SK-N-SH (cell line): ENCODE data around the gene C14orf93.

Experiments used
- EZH2phosphoT487 ChIP-seq: fragments of 200-600 bp; sonication (generic); IDR thresholded peaks from 2 replicates; pipeline ENCODE4 v1.6.1; 2017; ENCODE audit warnings: low read depth, mixed run types, mild to moderate bottlenecking, antibody characterized with exemption, moderate library complexity, borderline replicate concordance
- GATA2 ChIP-seq: sonication (generic); formaldehyde crosslinking; IDR thresholded peaks from 2 replicates; pipeline ENCODE4 v1.5.0; 2020; ENCODE audit warnings: mild to moderate bottlenecking, missing genetic modification reagents
- RAD21 ChIP-seq: IDR thresholded peaks from 2 replicates; pipeline ENCODE4 v1.6.1; 2012; ENCODE audit warnings: mild to moderate bottlenecking, low read length
- RFX5 ChIP-seq: IDR thresholded peaks from 2 replicates; pipeline ENCODE4 v1.6.1; 2012; ENCODE audit warnings: mild to moderate bottlenecking, improper control_type of control experiment, low read length
- RXRA ChIP-seq: IDR thresholded peaks from 2 replicates; pipeline ENCODE4 v1.4.0; 2012; ENCODE audit warnings: low read depth, mild to moderate bottlenecking, borderline replicate concordance
- YY1 ChIP-seq: IDR thresholded peaks from 2 replicates; pipeline ENCODE4 v1.4.0; 2012; ENCODE audit warnings: low read depth, mild to moderate bottlenecking
- TF ChIP-seq, protein P1 (sequence below): fragments of 150-350 bp; IDR thresholded peaks from 2 replicates; pipeline ENCODE4 v1.6.1; 2017; ENCODE audit warnings: antibody characterized with exemption, low read length, low read depth, borderline replicate concordance
- TF ChIP-seq, protein P2 (sequence below): fragments of 200-600 bp; sonication (generic); IDR thresholded peaks from 2 replicates; pipeline ENCODE4 v1.6.1; 2017; ENCODE audit warnings: antibody characterized with exemption, mild to moderate bottlenecking, moderate library complexity
- TF ChIP-seq, protein P3 (sequence below): IDR thresholded peaks from 2 replicates; pipeline ENCODE4; 2012
- TF ChIP-seq, protein P4 (sequence below): IDR thresholded peaks from 2 replicates; pipeline ENCODE4 v1.6.1; 2012; ENCODE audit warnings: mild to moderate bottlenecking, low read depth, low read length, moderate library complexity
- TF ChIP-seq, protein P5 (sequence below): IDR thresholded peaks from 2 replicates; pipeline ENCODE4 v1.4.0; 2012; ENCODE audit warnings: low read depth
- TF ChIP-seq, protein P6 (sequence below): IDR thresholded peaks from 2 replicates; pipeline ENCODE4 v1.4.0; 2012; ENCODE audit warnings: low read depth, borderline replicate concordance

DNA sequence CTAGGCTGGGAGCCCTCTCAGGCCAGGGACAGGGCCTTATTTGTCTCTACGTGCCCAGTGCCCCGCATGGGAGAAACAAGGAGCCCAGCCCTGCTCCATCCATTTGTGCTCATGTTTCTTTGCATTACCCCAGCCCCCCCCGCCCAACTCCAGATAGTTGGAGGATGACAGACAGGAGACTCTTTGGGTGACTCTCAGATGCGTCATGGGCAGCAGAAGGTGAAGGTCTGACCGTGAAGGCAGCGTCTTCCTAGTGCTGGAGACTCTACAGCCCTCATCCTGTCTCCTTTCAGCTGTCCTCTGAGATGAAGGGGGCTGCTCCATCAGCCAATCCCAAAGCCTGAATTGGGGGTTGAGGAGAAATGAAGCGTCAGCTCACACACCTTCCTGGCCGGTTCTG is 31.8 kb upstream of the C14orf93 start:
- TF ChIP-seq, protein P1, sequence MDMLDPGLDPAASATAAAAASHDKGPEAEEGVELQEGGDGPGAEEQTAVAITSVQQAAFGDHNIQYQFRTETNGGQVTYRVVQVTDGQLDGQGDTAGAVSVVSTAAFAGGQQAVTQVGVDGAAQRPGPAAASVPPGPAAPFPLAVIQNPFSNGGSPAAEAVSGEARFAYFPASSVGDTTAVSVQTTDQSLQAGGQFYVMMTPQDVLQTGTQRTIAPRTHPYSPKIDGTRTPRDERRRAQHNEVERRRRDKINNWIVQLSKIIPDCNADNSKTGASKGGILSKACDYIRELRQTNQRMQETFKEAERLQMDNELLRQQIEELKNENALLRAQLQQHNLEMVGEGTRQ, result no peak
- TF ChIP-seq YY1 (no peak), RXRA (no peak), RFX5 (no peak), EZH2phosphoT487 (no peak), RAD21 (no peak), GATA2 (CRISPR knock-in tag) (no peak)
- TF ChIP-seq, protein P2, sequence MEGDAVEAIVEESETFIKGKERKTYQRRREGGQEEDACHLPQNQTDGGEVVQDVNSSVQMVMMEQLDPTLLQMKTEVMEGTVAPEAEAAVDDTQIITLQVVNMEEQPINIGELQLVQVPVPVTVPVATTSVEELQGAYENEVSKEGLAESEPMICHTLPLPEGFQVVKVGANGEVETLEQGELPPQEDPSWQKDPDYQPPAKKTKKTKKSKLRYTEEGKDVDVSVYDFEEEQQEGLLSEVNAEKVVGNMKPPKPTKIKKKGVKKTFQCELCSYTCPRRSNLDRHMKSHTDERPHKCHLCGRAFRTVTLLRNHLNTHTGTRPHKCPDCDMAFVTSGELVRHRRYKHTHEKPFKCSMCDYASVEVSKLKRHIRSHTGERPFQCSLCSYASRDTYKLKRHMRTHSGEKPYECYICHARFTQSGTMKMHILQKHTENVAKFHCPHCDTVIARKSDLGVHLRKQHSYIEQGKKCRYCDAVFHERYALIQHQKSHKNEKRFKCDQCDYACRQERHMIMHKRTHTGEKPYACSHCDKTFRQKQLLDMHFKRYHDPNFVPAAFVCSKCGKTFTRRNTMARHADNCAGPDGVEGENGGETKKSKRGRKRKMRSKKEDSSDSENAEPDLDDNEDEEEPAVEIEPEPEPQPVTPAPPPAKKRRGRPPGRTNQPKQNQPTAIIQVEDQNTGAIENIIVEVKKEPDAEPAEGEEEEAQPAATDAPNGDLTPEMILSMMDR, result no peak
- TF ChIP-seq, protein P3, sequence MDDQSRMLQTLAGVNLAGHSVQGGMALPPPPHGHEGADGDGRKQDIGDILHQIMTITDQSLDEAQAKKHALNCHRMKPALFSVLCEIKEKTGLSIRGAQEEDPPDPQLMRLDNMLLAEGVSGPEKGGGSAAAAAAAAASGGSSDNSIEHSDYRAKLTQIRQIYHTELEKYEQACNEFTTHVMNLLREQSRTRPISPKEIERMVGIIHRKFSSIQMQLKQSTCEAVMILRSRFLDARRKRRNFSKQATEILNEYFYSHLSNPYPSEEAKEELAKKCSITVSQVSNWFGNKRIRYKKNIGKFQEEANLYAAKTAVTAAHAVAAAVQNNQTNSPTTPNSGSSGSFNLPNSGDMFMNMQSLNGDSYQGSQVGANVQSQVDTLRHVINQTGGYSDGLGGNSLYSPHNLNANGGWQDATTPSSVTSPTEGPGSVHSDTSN, result no peak
- TF ChIP-seq, protein P4, sequence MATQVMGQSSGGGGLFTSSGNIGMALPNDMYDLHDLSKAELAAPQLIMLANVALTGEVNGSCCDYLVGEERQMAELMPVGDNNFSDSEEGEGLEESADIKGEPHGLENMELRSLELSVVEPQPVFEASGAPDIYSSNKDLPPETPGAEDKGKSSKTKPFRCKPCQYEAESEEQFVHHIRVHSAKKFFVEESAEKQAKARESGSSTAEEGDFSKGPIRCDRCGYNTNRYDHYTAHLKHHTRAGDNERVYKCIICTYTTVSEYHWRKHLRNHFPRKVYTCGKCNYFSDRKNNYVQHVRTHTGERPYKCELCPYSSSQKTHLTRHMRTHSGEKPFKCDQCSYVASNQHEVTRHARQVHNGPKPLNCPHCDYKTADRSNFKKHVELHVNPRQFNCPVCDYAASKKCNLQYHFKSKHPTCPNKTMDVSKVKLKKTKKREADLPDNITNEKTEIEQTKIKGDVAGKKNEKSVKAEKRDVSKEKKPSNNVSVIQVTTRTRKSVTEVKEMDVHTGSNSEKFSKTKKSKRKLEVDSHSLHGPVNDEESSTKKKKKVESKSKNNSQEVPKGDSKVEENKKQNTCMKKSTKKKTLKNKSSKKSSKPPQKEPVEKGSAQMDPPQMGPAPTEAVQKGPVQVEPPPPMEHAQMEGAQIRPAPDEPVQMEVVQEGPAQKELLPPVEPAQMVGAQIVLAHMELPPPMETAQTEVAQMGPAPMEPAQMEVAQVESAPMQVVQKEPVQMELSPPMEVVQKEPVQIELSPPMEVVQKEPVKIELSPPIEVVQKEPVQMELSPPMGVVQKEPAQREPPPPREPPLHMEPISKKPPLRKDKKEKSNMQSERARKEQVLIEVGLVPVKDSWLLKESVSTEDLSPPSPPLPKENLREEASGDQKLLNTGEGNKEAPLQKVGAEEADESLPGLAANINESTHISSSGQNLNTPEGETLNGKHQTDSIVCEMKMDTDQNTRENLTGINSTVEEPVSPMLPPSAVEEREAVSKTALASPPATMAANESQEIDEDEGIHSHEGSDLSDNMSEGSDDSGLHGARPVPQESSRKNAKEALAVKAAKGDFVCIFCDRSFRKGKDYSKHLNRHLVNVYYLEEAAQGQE, result no peak
- TF ChIP-seq, protein P5, sequence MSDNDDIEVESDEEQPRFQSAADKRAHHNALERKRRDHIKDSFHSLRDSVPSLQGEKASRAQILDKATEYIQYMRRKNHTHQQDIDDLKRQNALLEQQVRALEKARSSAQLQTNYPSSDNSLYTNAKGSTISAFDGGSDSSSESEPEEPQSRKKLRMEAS, result no peak
- TF ChIP-seq, protein P6, sequence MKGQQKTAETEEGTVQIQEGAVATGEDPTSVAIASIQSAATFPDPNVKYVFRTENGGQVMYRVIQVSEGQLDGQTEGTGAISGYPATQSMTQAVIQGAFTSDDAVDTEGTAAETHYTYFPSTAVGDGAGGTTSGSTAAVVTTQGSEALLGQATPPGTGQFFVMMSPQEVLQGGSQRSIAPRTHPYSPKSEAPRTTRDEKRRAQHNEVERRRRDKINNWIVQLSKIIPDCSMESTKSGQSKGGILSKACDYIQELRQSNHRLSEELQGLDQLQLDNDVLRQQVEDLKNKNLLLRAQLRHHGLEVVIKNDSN, result no peak
